Vagina (tissue), 2 donors: Measurements from ENCODE around the gene MRPL33.

Experiments
- CTCF ChIP-seq, 3 experiments: fragments of 450-650 bp in 2 of 3; fragments of 200-600 bp in 1 of 3; sonication (generic) in 1 of 3; IDR thresholded peaks; one replicate each; pipeline ENCODE4 v1.5.1; 2017 to 2019; ENCODE audit warnings: antibody characterized with exemption in 3 of 3, mild to moderate bottlenecking in 2 of 3, moderate library complexity in 2 of 3
- POLR2A ChIP-seq, 2 donors: fragments of 450-650 bp; IDR thresholded peaks; one replicate each; pipeline ENCODE4 v1.6.1; 2017; ENCODE audit warnings: antibody characterized with exemption in 2 of 2, mild to moderate bottlenecking in 2 of 2, moderate library complexity in 2 of 2

DNA sequence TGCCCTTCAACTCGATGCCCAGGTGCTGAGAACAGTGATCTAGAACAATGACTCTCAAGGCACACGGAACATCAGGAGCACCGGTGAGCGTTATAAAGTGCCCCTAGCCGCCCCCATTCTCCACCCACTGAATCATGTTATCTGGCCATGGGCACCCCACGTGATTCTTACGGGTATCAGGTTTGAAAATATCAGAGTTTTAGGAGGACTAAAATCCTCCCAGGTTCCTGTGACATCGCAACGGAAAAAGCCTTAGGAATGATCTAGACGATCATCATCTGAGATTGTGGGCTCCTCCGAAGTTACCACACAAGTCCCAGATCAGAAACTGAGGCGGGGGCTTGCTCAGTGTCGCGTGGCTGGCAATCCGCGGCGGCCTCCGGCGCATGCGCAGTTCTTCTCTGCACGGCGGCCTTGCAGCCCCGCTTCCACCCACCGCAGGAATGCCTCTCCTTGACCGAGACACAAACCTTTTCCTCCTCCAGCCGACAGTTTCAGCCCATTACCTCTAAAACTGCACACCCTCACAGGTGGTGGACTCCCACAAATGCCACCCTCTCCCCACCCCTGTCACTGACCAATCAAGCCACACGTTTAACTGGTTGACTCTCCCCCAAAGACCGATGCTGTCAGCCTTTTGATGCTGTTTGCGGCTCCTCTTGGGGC is 5.8 kb upstream of the MRPL33 start:
- TF ChIP-seq CTCF (IDR thresholded peaks at IDR 0.05): no peak
- TF ChIP-seq POLR2A (IDR thresholded peaks at IDR 0.05): no peak
